ENCODE results near the gene UBR1. TPM values are rescaled to one million over a fixed set of nuclear protein-coding genes. Genes with fewer than 3 reads are reported as not detected.

UBR1 gene
- total and polyA plus RNA-seq, 2 donors (not counting 3 experiments of a cell fraction or from before 2014, with no cell fraction given): 5.3 to 26.9 TPM

GRCh38 chr15:42911058-42911592 lies 194.7 kb downstream of the UBR1 start:
- TF ChIP-seq MYC (IDR thresholded peaks at IDR 0.05; ENCODE audit: low read depth, low read length) (no peak), POLR2AphosphoS5 (IDR thresholded peaks at IDR 0.05; ENCODE audit: insufficient read depth, low read depth, low read length) (no peak), JUN (IDR thresholded peaks at IDR 0.05; ENCODE audit: borderline replicate concordance, insufficient read depth, insufficient read length, low read depth) (no peak), EZH2 (IDR thresholded peaks at IDR 0.05; ENCODE audit: borderline replicate concordance, low read depth, low read length, severe bottlenecking) (no peak), POLR2A (IDR thresholded peaks at IDR 0.05; ENCODE audit: low read depth, low read length) (no peak), GATA2 (IDR thresholded peaks at IDR 0.05; ENCODE audit: insufficient read depth, insufficient read length, low read depth, low read length) (no peak), MAX (IDR thresholded peaks at IDR 0.05; ENCODE audit: insufficient read depth, insufficient read length) (no peak), CTCF (IDR thresholded peaks at IDR 0.05; ENCODE audit: extremely low read depth in 1 of 2, insufficient read depth in 1 of 2, low read depth in 1 of 2, low read length in 2 of 2) (no peak), FOS (IDR thresholded peaks at IDR 0.05; ENCODE audit: borderline replicate concordance, insufficient read depth, low read length) (no peak)
- peaks cover 2% of the 10 kb centered on the region for H3K79me2 ChIP-seq (ENCODE audit: control insufficient read depth, insufficient read depth, low read length)
- no peak overlapping the region for H3K4me2 ChIP-seq (ENCODE audit: insufficient read depth, low read length)
- no peaks in the 10 kb centered on the region for H3K4me1 ChIP-seq (ENCODE audit: control insufficient read depth, extremely low read depth, insufficient read depth, low read length)
- no peak overlapping the region for H3K9ac ChIP-seq (replicated peaks; ENCODE audit: extremely low read depth, insufficient read depth, low read length)
- no peaks in the 10 kb centered on the region for H3K9me1 ChIP-seq (replicated peaks; ENCODE audit: control insufficient read depth, extremely low read depth, insufficient read depth, low read length)
- H3K27ac ChIP-seq (ENCODE audit: insufficient read depth, low read depth, low read length): no peak overlapping the region
- DNase-seq (ENCODE audit: low read depth, low spot score) (no peak), FAIRE-seq (no peak)
- H3K4me3 ChIP-seq (replicated peaks in 1 of 3; ENCODE audit: insufficient read depth in 1 of 3, low read depth in 1 of 3, low read length in 3 of 3): no peak overlapping the region
- H2AFZ ChIP-seq (ENCODE audit: low read depth, low read length): no peak overlapping the region
- POLR2A ChIA-PET: no interaction called here
- BruUV-seq (replicated peaks): no TSS peak
- CTCF ChIA-PET: no interaction called here
- no peaks in the 10 kb centered on the region for H3K9me3 ChIP-seq (replicated peaks; ENCODE audit: control insufficient read depth, insufficient read depth, low read length)
- no peaks in the 10 kb centered on the region for H3K27me3 ChIP-seq (ENCODE audit: control insufficient read depth in 2 of 2, insufficient read depth in 2 of 2, low read length in 2 of 2)
- no peaks in the 10 kb centered on the region for H3K36me3 ChIP-seq (ENCODE audit: control insufficient read depth in 2 of 2, extremely low read depth in 1 of 2, insufficient read depth in 2 of 2, low read length in 2 of 2)
- no peaks in the 10 kb centered on the region for H4K20me1 ChIP-seq (replicated peaks; ENCODE audit: control insufficient read depth, extremely low read depth, insufficient read depth, low read length)
- dilution Hi-C loops (cut with MboI; ENCODE audit: extremely low pct_ligation_motif_present, low sequenced_read_pairs): no loop called here
- intact Hi-C loops (cut with micrococcal nuclease): no loop called here
